HG02852 (cell line): ENCODE data around the gene RBM33.
"Not testable (repeated sequence)": the region's sequence is repeated elsewhere in the genome, so short reads cannot be mapped to it uniquely, and the experiment has no call there.

Source experiments
- ATAC-seq: cut with Tn5 transposase; IDR thresholded peaks from one replicate; pipeline ENCODE4 v1.9.1; 2021; ENCODE audit warnings: mild to moderate bottlenecking, moderate library complexity; ENCODE audit not compliant: unreplicated experiment

RBM33 gene

GRCh38 chr7:155688237-155688636 is 43.8 kb downstream of the RBM33 start:
- not testable (repeated sequence) for ATAC-seq

GRCh38 chr7:155690655-155691054 is 46.2 kb downstream of the RBM33 start:
- not testable (repeated sequence) for ATAC-seq

GRCh38 chr7:155692317-155692716 is 47.9 kb downstream of the RBM33 start:
- no peak for ATAC-seq

- ATAC-seq, result no peak
These were observed 49.4 kb downstream of the RBM33 start for GRCh38 chr7:155693826-155694225.

- no peak for ATAC-seq
These were observed 50.4 kb downstream of the RBM33 start for GRCh38 chr7:155694851-155695250.

- no peak for ATAC-seq
These were observed 52.3 kb downstream of the RBM33 start for GRCh38 chr7:155696747-155697146.

- ATAC-seq, result no peak
These were observed 54.2 kb downstream of the RBM33 start for GRCh38 chr7:155698633-155699032.

GRCh38 chr7:155699180-155699579 is 54.7 kb downstream of the RBM33 start:
- ATAC-seq, result no peak

GRCh38 chr7:155700847-155701246 is 56.4 kb downstream of the RBM33 start:
- no peak for ATAC-seq

- ATAC-seq, result no peak
These were observed 57.6 kb downstream of the RBM33 start for GRCh38 chr7:155701972-155702544.

GRCh38 chr7:155702616-155703015 is 58.2 kb downstream of the RBM33 start:
- ATAC-seq, result no peak

- no peak for ATAC-seq
These were observed 61.3 kb downstream of the RBM33 start for GRCh38 chr7:155705623-155706360.

GRCh38 chr7:155706376-155706775 is 61.9 kb downstream of the RBM33 start:
- no peak for ATAC-seq

GRCh38 chr7:155709453-155709852 is 65.0 kb downstream of the RBM33 start:
- no peak for ATAC-seq

GRCh38 chr7:155710031-155710430 is 65.6 kb downstream of the RBM33 start:
- no peak for ATAC-seq

- ATAC-seq, result no peak
These were observed 66.1 kb downstream of the RBM33 start for GRCh38 chr7:155710530-155710929.

GRCh38 chr7:155711081-155711480 is 66.6 kb downstream of the RBM33 start:
- no peak for ATAC-seq

- no peak for ATAC-seq
These were observed 68.9 kb downstream of the RBM33 start for GRCh38 chr7:155713384-155713783.

- ATAC-seq, result no peak
These were observed 70.2 kb downstream of the RBM33 start for GRCh38 chr7:155714702-155715101.

GRCh38 chr7:155715111-155715805 is 70.8 kb downstream of the RBM33 start:
- ATAC-seq, result no peak

GRCh38 chr7:155717010-155717744 is 72.7 kb downstream of the RBM33 start:
- ATAC-seq, result no peak
